Mammary epithelial cell (primary cell): Measurements from ENCODE around the gene FJX1.

Experiments used
- EZH2 ChIP-seq: IDR thresholded peaks from 2 replicates; pipeline ENCODE4 v1.6.1; 2012; ENCODE audit warnings: low read length, inconsistent platforms, borderline replicate concordance
- TF ChIP-seq, protein P1 (sequence below), 2 donors: IDR thresholded peaks in 1 of 2; conservative IDR thresholded peaks in 1 of 2; 2 replicates each; pipeline ENCODE4 v1.5.1; 2011 to 2012; ENCODE audit warnings: inconsistent platforms in 2 of 2, low read length in 2 of 2, mild to moderate bottlenecking in 2 of 2, control low read depth in 1 of 2, low read depth in 1 of 2; ENCODE audit not compliant: insufficient read depth in 1 of 2; ENCODE audit errors: extremely low read depth in 1 of 2

- TF ChIP-seq, protein P1, sequence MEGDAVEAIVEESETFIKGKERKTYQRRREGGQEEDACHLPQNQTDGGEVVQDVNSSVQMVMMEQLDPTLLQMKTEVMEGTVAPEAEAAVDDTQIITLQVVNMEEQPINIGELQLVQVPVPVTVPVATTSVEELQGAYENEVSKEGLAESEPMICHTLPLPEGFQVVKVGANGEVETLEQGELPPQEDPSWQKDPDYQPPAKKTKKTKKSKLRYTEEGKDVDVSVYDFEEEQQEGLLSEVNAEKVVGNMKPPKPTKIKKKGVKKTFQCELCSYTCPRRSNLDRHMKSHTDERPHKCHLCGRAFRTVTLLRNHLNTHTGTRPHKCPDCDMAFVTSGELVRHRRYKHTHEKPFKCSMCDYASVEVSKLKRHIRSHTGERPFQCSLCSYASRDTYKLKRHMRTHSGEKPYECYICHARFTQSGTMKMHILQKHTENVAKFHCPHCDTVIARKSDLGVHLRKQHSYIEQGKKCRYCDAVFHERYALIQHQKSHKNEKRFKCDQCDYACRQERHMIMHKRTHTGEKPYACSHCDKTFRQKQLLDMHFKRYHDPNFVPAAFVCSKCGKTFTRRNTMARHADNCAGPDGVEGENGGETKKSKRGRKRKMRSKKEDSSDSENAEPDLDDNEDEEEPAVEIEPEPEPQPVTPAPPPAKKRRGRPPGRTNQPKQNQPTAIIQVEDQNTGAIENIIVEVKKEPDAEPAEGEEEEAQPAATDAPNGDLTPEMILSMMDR (conservative IDR thresholded peaks at IDR 0.05 in 1 of 2, IDR thresholded peaks at IDR 0.05 in 1 of 2; ENCODE audit: extremely low read depth in 1 of 2, insufficient read depth in 1 of 2, low read depth in 1 of 2, low read length in 2 of 2) = no peak
- TF ChIP-seq EZH2 = no peak
Measured at GRCh38 chr11:35590412-35590811, 27.8 kb upstream of the FJX1 start.
